MM.1S (cell line): Measurements from ENCODE around the gene BICC1.

ENCODE experiments used
- DNase-seq: peaks from one replicate; pipeline ENCODE4 v3.0.0-alpha.2; 2015
- H2AFZ ChIP-seq: fragments of 300-600 bp; sonication (generic); 2 replicates; pipeline ENCODE4 v1.6.0; 2016; ENCODE audit warnings: antibody characterized with exemption, low read length
- H3F3A ChIP-seq: fragments of 300-600 bp; sonication (generic); 2 replicates; pipeline ENCODE4 v1.6.1; 2016; ENCODE audit warnings: mild to moderate bottlenecking, antibody characterized with exemption, low read length, moderate library complexity, mixed read lengths; ENCODE audit not compliant: insufficient read depth
- H3K27ac ChIP-seq: fragments of 300-600 bp; sonication (generic); 2 replicates; pipeline ENCODE4 v1.5.1; 2016; ENCODE audit warnings: mild to moderate bottlenecking, low read length
- H3K27me3 ChIP-seq: fragments of 300-600 bp; sonication (generic); replicated peaks from 2 replicates; pipeline ENCODE4 v1.6.0; 2016; ENCODE audit warnings: low read length; ENCODE audit not compliant: insufficient read depth
- H3K36me3 ChIP-seq: fragments of 300-600 bp; sonication (generic); replicated peaks from 2 replicates; pipeline ENCODE4 v1.6.1; 2016; ENCODE audit warnings: mild to moderate bottlenecking, low read length, mixed read lengths; ENCODE audit not compliant: insufficient read depth
- H3K4me1 ChIP-seq: fragments of 300-600 bp; sonication (generic); 2 replicates; pipeline ENCODE4 v1.6.1; 2016; ENCODE audit warnings: low read length, mixed read lengths
- H3K4me2 ChIP-seq: fragments of 300-600 bp; sonication (generic); 2 replicates; pipeline ENCODE4 v1.6.0; 2016; ENCODE audit warnings: low read depth, low read length
- H3K4me3 ChIP-seq: fragments of 300-600 bp; sonication (generic); 2 replicates; pipeline ENCODE4 v1.5.1; 2016; ENCODE audit warnings: low read length, mixed read lengths
- H3K79me2 ChIP-seq: fragments of 300-600 bp; sonication (generic); 2 replicates; pipeline ENCODE4 v1.6.1; 2016; ENCODE audit warnings: mixed run types, low read length, mixed read lengths
- H3K9ac ChIP-seq: fragments of 300-600 bp; sonication (generic); 2 replicates; pipeline ENCODE4 v1.6.1; 2016; ENCODE audit warnings: low read length, mixed read lengths
- H3K9me2 ChIP-seq: fragments of 300-600 bp; sonication (generic); replicated peaks from 2 replicates; pipeline ENCODE4 v1.6.1; 2016; ENCODE audit warnings: mild to moderate bottlenecking, low read length, mixed read lengths; ENCODE audit not compliant: insufficient read depth
- H3K9me3 ChIP-seq: fragments of 300-600 bp; sonication (generic); replicated peaks from 2 replicates; pipeline ENCODE4 v1.6.1; 2016; ENCODE audit warnings: mild to moderate bottlenecking, low read length, mixed read lengths; ENCODE audit not compliant: insufficient read depth
- H4K20me1 ChIP-seq: fragments of 300-600 bp; sonication (generic); 2 replicates; pipeline ENCODE4 v1.6.1; 2016; ENCODE audit warnings: mild to moderate bottlenecking, low read length, moderate library complexity, mixed read lengths; ENCODE audit not compliant: insufficient read depth
- CTCF ChIP-seq: fragments of 300-600 bp; sonication (generic); IDR thresholded peaks from 2 replicates; pipeline ENCODE4 v1.5.1; 2016; ENCODE audit warnings: antibody characterized with exemption, low read length, mixed read lengths
- EZH2 ChIP-seq: fragments of 300-600 bp; sonication (generic); optimal IDR thresholded peaks from 2 replicates; pipeline ENCODE3; 2017; ENCODE audit warnings: low read depth, mild to moderate bottlenecking, antibody characterized with exemption, low read length, mixed read lengths
- EZH2phosphoT487 ChIP-seq: fragments of 300-600 bp; sonication (generic); IDR thresholded peaks from 2 replicates; pipeline ENCODE4 v1.6.1; 2018; ENCODE audit warnings: antibody characterized with exemption, low read length

BICC1 gene

GRCh38 chr10:58557714-58558113 is 45.0 kb downstream of the BICC1 start:
- H3K4me2 ChIP-seq: no peak overlapping the region
- no peak for TF ChIP-seq CTCF
- TF ChIP-seq EZH2phosphoT487: no peak
- no peak for TF ChIP-seq EZH2
- H3K9me3 ChIP-seq: no peaks in the 10 kb centered on the region
- H4K20me1 ChIP-seq: no peaks in the 10 kb centered on the region
- H3K36me3 ChIP-seq: no peaks in the 10 kb centered on the region
- H3K4me1 ChIP-seq: no peaks in the 10 kb centered on the region
- no peak overlapping the region for H3K4me3 ChIP-seq
- H3K79me2 ChIP-seq: no peaks in the 10 kb centered on the region
- no peak overlapping the region for H3K9ac ChIP-seq
- H3K9me2 ChIP-seq: no peaks in the 10 kb centered on the region
- H3F3A ChIP-seq: no peaks in the 10 kb centered on the region
- no peak for DNase-seq
- no peak overlapping the region for H2AFZ ChIP-seq
- no peaks in the 10 kb centered on the region for H3K27me3 ChIP-seq
- no peak overlapping the region for H3K27ac ChIP-seq

DNA sequence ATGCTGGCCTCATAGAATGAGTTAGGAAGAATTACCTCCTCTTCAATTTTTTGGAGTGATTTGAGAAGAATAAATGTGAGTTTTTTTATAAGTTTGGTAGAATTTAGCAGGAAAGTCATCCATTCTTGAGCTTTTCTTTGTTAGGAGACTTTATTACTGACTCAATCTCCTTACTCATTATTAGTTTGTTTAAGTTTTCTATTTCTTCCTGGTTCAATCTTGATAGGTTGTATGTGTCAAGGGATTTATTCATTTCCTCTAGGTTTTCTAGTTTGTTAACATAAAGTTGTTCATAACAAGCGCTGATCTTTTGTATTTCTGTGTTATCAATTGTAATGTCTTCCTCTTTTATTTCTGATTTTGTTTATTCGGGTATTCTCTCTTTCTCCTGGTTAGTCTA is 47.4 kb downstream of the BICC1 start:
- no peaks in the 10 kb centered on the region for H3K9me2 ChIP-seq
- H4K20me1 ChIP-seq: no peaks in the 10 kb centered on the region
- no peaks in the 10 kb centered on the region for H3K79me2 ChIP-seq
- H3F3A ChIP-seq: no peaks in the 10 kb centered on the region
- H2AFZ ChIP-seq: no peak overlapping the region
- H3K9me3 ChIP-seq: no peaks in the 10 kb centered on the region
- H3K9ac ChIP-seq: no peak overlapping the region
- no peak overlapping the region for H3K27ac ChIP-seq
- no peak for TF ChIP-seq CTCF
- no peak for TF ChIP-seq EZH2phosphoT487
- no peak for TF ChIP-seq EZH2
- no peak overlapping the region for H3K4me2 ChIP-seq
- no peaks in the 10 kb centered on the region for H3K36me3 ChIP-seq
- no peaks in the 10 kb centered on the region for H3K4me1 ChIP-seq
- H3K27me3 ChIP-seq: no peaks in the 10 kb centered on the region
- no peak overlapping the region for H3K4me3 ChIP-seq
- DNase-seq: no peak

- H3K9me3 ChIP-seq: no peaks in the 10 kb centered on the region
- no peaks in the 10 kb centered on the region for H3K4me1 ChIP-seq
- no peaks in the 10 kb centered on the region for H4K20me1 ChIP-seq
- no peak overlapping the region for H3K4me2 ChIP-seq
- H3K36me3 ChIP-seq: no peaks in the 10 kb centered on the region
- H3K9me2 ChIP-seq: no peaks in the 10 kb centered on the region
- no peak overlapping the region for H3K4me3 ChIP-seq
- H2AFZ ChIP-seq: no peak overlapping the region
- H3K27me3 ChIP-seq: no peaks in the 10 kb centered on the region
- H3K79me2 ChIP-seq: no peaks in the 10 kb centered on the region
- no peak overlapping the region for H3K9ac ChIP-seq
- DNase-seq: no peak
- H3K27ac ChIP-seq: no peak overlapping the region
- no peaks in the 10 kb centered on the region for H3F3A ChIP-seq
- TF ChIP-seq CTCF: no peak
- TF ChIP-seq EZH2: no peak
- no peak for TF ChIP-seq EZH2phosphoT487
These were observed 52.6 kb downstream of the BICC1 start for GRCh38 chr10:58565271-58565670.
